ENCODE measurements around the gene TEDDM1.

TEDDM1 gene

DNA sequence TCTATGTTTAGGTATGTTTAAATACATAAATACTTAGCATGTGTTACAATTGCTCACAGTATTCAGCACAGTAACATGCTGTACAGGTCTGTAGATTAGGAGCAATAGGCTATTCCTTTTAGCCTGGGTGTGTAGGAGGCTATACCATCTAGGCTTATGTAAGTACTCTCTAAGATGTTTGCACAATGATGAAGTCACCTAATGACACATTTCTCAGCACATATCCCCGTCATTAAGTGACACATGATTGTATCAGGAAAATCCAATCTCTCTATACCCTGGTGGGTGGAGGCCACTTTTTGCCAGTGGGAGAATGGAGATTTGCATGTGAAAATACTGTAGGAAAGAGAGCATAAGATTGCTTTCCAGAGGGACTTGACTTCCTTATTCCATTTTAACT, 5.5 kb upstream of the TEDDM1 start:
- DNase-seq: no peak

DNA sequence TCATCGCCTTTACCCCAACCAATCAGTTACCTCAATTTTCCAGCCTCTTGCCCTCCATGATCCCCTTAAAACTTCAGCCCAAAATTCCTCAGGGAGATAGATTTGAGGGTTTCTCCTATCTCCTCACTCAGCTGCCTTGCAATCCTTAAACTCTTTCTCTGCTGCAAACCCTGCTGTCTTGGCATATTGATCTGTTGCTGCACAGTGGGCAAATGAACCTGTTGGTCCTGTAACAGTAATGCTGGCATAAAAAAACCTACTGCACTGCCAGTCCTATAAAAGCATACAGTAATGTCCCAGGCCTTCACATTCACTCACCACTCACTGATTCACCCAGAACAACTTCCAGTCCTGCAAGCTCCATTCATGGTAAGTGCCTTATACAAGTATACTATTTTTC, 5.1 kb upstream of the TEDDM1 start:
- DNase-seq: no peak

DNA sequence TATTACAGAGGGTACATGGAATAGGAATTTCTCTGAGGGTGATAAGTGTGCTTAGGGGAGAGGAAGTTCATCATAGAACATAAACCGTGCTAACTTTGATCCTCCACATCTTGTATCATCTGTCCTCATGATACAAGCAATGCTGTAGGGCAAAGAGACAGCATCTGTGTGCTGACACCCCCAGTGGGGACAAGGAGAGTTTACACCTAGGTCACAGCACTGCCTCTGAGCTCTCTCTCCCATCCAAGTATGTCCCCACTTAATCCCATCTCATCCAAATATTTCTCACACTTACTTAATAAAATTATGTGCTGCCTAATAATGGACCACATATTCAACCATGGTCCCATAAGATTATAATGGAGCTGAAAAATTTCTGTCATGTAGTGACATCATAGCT, 4.3 kb upstream of the TEDDM1 start:
- DNase-seq: no peak

DNA sequence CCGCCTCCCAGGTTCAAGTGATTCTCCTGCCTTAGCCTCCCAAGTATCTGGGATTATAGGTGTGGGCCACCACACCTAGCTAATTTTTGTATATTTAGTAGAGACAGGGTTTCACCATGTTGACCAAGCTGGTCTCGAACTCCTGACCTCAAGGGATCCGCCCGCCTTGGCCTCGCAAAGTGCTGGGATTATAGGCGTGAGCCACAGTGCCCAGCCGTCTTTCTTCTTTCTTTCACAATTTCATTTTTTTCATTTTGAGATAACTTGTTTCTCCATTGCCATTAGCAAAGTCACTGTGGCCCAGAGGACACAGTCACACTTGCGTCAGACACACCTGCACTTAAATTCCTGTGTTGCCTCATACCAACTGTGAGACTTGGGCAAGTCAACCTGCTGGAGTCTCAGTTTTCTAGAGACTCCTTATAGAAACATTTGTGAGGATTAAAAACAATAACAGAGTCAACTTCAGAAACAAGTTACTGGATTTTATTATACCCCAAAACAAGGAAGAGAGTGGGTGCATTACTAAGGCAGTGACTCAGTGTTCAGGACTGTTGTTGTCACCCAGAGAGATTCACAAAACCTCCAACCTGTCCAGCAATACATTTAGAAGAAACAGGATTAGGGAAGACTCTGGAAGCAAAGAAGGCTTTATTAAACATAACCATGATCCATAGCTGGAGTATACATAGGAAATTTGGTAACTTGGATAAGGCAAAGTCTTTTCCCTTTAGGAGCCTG, 2.6 kb downstream of the TEDDM1 start:
- DNase-seq: no peak

DNA sequence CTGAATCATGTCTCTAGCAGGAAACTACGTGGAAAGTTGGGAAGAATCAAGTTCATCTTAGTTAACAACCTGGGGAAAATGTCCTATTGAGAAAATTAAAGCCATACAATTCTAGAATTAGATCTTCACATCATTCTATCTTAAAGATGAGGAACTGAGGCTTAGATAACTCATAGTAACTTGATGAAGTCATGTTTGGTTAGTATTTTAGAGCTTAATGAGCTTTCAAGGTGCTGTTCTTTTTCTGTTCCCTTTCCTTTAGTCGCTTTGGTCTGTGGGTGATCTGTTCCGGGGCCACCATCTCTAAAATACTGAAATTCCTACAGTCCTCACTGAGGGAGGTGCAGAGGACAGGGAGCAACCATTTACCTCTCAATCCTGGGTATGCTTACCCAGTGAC, 4.6 kb downstream of the TEDDM1 start:
- DNase-seq: no peak

DNA sequence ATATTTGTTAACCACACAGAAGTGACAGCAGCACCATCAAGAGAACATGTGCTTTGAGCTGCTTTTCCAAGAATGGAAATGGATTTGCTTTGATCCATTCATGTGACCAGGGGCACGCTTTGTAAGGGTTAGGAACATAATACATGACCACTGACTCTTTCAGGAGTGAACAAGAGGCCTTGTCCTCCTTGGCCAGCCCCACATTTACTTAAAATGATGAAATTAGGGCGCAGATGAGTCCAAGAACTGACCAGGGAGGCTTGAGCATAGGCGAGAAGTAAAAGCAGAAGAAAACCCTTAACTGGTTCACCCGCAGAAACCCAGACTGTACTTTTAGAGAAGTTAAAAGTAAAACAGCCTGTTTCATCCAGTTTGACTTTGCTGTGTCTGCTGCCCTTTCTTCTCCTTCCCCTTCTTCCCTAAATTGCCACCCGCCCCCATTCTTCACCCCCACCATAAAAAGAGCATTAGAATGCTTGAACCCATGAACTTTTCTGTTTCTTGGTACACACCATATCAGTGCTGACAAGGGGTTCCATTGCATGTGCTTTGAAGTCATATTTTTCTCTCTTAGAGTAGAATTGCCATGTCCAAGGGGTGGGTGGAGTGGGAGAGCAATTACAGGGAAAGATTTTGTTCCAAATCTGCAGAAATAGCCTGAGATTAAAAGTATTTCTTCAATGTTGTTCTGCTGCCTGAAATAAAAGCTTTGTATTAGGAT, 6.3 kb downstream of the TEDDM1 start:
- no peak for DNase-seq

DNA sequence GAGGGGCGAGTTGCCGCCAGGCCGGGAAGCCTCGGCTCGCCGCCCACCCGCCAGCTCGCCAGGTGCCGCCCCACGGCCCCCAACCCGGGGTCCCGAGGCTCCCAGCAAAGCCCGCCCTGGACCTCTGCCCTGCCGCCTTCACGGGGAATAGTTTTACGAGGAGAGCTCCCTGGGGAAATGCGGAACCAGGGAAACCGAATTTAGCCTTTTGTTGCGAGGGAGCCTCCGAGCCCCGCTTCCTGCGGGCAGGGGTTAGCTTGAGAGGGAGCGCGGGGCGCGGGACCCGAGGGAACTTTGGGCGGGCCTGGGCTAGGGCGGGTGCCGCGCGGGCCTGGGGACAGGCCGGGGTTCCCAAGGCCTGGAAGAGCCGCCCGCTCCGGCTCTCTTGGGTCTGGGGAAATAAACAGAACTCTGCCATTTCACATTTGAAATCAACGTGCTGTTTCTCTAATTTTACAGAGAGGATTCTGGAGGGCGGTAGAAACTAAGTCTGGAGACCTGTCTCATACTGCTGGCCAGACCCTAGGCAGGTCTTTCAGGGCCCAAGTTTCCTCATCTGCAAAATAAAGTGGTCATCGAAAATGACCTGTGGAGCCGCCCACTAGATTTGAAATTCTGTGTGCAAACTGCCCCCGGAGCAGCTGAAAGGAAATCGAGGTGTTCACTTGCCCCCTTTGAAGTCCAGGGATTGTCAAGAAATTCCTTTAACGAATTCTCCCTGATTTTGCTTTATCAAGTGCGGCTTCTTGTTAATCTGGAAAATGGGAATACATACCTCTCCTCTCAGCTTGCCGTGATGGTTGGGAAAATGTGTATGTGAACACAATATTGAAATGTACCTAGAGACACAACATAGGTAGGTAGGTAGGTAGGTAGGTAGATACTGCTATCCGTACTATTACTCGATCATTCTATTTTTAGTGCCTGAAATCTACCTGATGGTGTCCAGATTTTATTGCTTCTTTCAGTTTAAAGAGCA, 8.1 kb downstream of the TEDDM1 start:
- peak; percentile 52 for DNase-seq

DNA sequence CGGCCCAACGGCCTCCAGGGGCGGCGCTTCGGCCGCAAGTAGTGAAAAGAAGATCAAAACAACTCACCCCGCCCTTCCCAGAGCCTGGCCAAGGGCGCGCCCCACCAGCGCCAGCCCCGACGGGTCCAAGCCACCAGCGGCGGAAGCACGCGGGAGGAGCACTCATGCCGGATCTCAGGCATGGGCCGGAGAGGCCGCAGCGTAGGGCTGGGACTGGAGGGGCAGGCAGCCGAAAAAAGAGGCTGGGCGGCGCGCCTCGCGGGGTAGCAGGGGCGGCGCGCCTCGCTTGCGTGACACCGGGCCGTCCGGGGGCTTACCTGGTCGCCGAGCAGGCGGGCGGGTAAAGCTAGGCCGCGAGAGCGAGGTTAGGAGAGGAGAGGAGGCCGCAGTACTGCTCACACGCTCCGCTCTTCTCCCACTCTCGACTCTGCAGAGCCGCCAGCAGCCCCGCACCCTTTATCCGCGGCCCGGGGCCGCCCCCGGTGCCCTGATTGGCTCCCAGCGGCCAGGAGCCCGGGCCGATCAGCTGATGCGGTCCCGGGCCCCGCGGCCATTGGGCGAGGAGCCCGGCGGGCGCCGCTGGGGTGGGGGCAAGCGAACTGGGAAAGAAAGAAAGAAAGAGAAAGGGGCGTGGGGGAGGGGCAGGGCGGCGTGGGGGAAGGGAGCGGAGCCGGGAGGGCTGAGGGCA, 9.0 kb downstream of the TEDDM1 start, which contains the start of gene GLUL:
TSS of gene GLUL (minus strand) at position 429 of the 688 bp plus-strand sequence. CDS start 3,053 bp downstream, outside the sequence.
- peak; percentile 95 for DNase-seq

DNA sequence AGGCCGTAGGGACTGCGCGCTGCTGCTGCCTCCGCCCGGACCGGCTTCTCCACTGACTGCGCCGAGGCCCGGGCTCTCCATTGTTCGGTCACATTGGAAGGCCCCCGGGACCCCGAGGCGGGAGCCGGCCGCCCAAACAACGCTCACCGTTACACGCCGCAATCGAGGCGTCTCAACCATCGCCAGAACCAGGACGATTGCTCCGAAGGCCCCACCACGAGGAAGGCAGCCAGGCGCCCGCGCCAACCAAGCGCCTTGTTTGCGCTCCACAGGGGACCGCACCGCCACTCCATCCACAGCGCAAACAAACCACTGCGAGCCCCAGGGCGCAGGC, 9.5 kb downstream of the TEDDM1 start:
- DNase-seq: no peak

DNA sequence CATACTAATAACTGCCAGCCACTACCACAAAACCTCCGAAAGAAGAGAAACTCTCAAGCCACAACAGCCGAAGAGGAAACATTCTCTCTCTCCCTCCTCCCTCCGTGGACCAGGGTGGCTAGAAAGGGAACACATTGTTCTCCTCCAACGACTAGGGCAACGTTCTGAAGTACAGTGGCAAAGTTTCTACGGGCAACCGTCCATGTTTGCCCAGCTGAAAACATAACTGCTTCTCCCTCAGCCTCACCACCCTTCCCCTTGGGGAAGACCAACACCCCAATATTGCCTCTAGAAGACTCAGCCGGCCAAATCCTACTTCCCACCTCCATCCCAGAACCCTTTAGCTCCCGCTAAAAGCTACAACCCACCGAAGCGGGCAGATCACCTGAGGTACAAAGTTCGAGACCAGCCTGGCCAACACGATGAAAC, 10.8 kb downstream of the TEDDM1 start:
- DNase-seq: no peak

DNA sequence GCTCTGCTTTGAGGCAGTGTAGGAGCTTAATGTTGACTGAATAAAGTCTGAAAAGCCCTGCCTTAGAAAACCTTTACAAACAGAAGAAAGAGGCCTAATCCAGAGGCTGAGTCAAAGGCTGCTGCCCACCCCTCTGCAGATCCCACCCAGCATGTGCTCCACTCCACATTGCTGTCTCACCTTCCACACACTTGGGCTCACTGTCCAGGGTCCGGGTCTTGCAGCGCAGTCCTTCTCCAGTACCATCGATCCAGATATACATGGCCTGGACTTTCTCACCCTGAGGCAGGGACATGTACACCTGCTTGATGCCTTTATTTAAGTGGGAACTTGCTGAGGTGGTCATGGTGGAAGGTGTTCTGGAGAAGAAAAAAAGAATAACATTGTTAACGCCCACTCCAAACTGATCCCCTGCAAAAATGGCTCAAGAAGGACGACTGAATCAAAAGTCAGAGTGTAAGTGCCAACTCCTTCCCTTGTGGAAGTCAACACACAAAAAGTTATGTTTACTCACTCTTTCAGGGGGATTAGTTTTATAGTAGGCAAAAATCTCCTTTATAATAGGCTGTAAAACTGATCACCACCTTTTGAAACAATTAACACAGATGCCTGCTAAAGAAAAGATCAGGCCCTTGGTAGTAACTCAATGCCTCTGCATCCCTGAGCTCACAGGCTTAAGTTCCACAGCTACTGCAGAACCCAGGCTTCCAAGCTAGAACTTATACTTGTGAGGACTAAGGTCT, 11.9 kb downstream of the TEDDM1 start:
- DNase-seq: no peak

DNA sequence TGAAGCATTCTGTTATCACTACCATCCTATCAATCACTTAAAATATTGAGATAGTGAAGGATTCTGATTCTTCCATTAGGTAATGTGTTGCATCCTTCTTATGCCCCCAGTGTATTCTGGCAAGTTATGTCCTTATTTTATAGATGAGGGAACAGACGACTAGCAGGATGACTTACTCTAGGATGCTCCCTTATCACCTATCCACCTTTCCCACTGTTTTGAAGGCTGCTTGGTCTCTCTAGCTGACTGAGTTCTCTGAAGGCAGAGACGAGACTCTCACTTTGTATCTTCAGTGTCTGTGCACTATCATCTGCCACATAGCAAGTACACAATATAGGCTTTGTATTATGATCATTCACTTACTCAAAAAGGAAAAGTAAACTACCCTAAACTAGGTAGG, 12.9 kb downstream of the TEDDM1 start:
- no peak for DNase-seq

DNA sequence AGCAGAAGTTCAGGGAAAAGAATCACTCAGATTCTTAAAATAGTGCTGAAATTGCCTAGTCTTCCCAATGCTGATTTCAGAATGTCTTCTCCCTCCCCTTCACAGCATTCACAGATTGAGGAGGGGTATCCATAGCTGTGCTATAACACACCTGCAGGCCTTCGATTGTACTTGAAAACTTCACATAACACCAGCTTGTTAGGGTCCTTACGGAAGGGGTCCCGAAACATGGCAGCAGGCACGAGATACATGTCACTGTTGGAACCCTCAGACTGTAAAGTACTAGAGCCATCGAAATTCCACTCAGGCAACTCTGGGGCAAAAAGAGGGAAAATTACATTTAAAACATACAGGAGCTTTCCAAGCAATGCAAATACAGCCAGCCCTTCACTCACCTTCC, 13.5 kb downstream of the TEDDM1 start:
- DNase-seq: no peak

DNA sequence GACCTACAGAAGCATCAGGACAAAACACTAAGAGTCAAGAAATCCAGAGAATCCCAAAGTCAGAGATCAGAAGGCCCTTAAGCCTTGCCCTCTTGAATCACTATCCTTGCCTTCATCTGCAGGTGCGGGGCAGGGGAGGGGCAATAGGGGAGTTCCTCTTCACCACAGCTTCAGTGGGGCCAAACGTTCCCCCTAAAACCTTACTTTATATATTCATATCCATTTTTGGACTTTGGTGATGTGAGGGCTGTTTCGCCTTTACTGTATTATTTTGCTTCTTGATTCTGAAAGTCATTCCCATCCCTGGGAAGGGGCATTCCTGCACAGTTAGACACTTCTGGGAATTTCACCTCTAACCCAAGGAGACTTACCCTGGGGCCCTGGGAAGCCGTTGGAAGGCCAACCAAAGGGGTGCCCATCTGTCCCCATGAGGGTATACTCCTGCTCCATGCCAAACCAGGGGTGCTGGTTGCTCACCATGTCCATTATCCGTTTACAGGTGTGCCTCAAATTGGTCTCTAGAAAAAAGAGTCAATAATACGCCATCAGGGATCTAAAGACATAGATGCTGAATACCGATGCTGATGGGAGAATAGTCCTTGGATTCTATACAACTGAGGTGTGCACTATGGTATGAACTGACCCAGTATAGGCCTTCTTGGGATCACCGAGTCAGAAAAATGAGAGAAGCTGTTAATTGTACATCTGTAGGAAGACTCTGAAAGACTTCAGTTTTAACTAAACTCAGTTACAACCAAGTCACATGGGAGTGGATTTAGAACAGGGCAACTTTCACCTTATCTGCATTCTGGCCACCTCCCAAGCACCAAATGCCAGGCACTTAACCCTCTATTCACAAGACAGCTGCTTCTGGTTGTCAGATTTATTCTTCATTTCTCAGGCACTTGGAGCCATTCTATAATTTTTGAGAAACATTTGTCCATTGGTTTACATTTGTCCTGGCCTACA, 14.3 kb downstream of the TEDDM1 start:
- DNase-seq: no peak

DNA sequence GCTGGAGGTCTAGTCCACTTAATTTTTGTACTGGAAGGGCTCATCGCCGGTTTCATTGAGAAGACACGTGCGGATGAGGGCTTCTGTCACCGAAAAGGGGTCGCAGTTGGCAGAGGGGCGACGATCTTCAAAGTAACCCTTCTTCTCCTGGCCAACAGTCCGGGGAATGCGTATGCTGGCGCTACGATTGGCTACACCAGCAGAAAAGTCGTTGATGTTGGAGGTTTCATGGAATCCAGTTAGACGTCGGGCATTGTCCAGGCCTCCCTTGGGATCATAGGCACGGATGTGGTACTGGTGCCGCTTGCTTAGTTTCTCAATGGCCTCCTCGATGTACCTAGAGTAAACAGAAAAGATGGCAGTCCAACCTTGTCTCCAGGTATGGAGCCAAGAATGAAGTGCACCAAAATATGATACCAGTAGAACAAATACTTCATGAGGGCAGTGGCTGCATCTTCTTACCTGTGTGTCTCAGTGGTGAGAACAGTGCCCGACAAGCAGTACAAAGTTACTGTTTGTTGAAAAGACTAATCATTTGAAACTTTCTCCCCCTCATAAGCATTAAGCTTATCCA, 16.0 kb downstream of the TEDDM1 start:
- no peak for DNase-seq

DNA sequence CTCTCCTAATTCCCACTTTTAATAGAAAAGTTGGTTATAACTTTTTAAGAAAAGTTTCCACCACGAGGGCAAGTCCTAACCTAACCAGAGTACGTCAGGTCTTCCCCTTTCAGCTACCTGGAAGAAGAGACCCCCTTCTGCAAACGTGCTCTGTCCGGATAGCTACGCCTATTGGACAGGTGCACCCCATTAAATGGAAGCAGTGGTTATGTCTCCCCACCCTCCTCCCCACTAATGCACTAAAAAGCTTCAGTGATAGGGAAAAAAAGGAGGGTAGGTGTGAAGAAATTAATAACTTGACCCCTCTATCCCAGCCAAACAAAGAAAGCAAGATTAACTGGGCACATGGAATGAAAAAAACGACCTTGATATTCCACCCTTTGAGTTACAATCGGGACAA, 16.5 kb downstream of the TEDDM1 start:
- no peak for DNase-seq

DNA sequence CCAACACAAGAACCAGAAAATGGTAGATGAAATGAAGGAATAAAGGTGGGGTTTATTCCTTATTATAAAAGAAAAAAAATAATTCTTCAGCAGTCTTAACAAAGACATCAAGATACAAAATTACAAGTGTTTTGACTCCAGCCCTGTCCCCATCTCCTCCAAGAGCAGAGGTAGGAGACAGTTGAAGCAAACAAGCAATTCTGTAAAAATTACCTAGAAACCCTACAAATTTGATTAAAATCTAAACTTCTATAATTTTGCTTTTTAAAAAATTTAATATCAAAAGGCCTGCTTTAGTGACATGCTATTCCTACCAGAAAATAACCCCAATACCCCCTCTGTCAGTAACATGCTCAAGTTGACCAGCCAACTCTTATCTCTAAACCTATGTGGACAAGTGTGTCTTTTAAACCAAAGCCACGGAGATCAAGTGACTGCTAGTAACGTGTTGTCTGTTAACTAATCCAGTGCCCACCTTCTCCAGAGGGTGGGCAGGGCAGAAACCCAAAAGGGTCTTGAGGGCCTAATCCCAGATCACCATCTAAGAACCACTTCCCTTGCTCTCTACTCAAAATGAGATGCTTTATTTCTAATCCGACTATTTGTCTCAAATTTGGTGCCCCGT, 17.3 kb downstream of the TEDDM1 start:
- DNase-seq: no peak

DNA sequence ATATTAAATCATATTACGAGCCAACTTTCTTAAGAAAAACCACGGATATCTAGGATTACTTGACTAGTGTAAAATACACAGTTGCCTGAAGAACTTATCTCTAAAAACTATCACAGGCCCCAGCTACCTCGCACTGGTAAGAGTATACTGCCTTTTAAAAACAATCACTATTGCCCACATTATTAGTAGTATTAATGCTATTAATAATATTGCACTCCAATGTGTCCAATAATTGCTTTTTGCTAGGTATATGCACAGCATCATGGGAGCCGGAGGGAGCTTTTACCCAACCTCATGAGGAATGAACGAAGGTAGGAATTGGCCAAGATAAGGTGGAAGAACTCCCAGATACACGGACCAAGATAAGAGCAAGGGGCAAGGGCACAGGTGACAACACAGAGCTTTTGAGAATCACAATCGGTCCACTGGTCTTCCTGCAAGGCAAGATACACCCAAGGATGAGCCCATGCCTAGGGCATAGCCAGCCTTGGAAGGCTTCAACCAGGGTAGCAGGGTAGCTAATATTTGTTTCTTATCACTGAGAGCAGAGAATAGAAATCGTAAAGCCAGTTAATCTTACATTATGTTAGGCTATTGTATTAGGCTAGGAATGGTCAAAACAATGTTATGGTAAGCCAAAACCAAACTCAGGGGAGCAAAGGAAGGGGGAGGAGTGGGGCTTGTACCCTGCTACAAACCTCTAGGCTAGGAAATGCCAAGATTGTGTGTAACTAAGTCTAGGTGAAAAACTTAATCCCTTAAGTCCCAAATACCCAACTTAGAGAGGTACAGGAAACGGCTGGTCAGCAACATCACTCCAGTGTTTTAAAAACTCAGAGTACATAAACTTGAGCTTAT, 18.3 kb downstream of the TEDDM1 start:
- DNase-seq: no peak

DNA sequence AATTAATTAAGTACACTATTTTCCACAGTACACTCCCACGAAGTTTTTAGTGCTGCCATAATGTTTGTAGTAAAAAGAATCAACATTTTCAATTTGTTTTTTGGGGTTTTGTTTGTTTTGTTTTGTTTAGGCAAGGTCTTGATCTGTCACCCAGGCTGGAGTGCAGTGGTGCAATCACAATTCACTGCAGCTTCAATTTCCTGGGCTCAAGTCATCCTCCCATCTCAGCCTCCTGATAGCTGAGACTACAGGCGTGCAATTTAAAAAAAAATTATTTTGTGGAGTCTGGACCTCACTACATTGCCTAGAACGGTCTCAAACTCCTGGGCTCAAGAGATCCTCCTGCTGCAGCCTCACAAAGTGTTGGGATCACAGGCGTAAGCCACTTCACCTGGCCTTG, 20.3 kb downstream of the TEDDM1 start:
- DNase-seq: no peak
